ENCODE data around the gene NTN1. TPM values are rescaled to one million over a fixed set of nuclear protein-coding genes. Genes with fewer than 3 reads are reported as not detected.

NTN1 gene
- total RNA-seq, 1 donor from 2014 or later, result under 0.01 TPM

- FAIRE-seq, result no peak
- Histone ChIP-seq H3K27me3 (ENCODE audit: control insufficient read depth, insufficient read depth, low read length) (peaks cover 4% of the 10 kb centered on the region), H3K36me3 (ENCODE audit: control insufficient read depth, insufficient read depth, low read length) (no peaks in the 10 kb centered on the region), H3K4me3 (ENCODE audit: low read depth, low read length) (no peak overlapping the region)
- TF ChIP-seq CTCF (IDR thresholded peaks at IDR 0.05; ENCODE audit: insufficient read depth, low read length, severe bottlenecking), result no peak
- peak; percentile 57 for DNase-seq (ENCODE audit: low read depth)
Measured at GRCh38 chr17:9009737-9010136, 11.6 kb upstream of the NTN1 start.

GRCh38 chr17:9011001-9011400 is 10.3 kb upstream of the NTN1 start:
- Histone ChIP-seq H3K4me3 (ENCODE audit: low read depth, low read length) (no peak overlapping the region), H3K36me3 (ENCODE audit: control insufficient read depth, insufficient read depth, low read length) (no peaks in the 10 kb centered on the region), H3K27me3 (ENCODE audit: control insufficient read depth, insufficient read depth, low read length) (no peaks in the 10 kb centered on the region)
- DNase-seq (ENCODE audit: low read depth) (no peak), FAIRE-seq (peak; percentile 13)
- TF ChIP-seq CTCF (IDR thresholded peaks at IDR 0.05; ENCODE audit: insufficient read depth, low read length, severe bottlenecking), result no peak

GRCh38 chr17:9016941-9017552 is 4.3 kb upstream of the NTN1 start:
- H3K4me3 ChIP-seq (ENCODE audit: low read depth, low read length), result no peak overlapping the region
- peaks cover 9% of the 10 kb centered on the region for H3K27me3 ChIP-seq (ENCODE audit: control insufficient read depth, insufficient read depth, low read length)
- TF ChIP-seq CTCF (IDR thresholded peaks at IDR 0.05; ENCODE audit: insufficient read depth, low read length, severe bottlenecking), result no peak
- no peak for FAIRE-seq
- H3K36me3 ChIP-seq (ENCODE audit: control insufficient read depth, insufficient read depth, low read length), result no peaks in the 10 kb centered on the region
- DNase-seq (ENCODE audit: low read depth), result no peak

- TF ChIP-seq CTCF (IDR thresholded peaks at IDR 0.05; ENCODE audit: insufficient read depth, low read length, severe bottlenecking), result no peak
- FAIRE-seq, result no peak
- peaks cover 22% of the 10 kb centered on the region for H3K27me3 ChIP-seq (ENCODE audit: control insufficient read depth, insufficient read depth, low read length)
- no peak overlapping the region for H3K4me3 ChIP-seq (ENCODE audit: low read depth, low read length)
- no peak for DNase-seq (ENCODE audit: low read depth)
- no peaks in the 10 kb centered on the region for H3K36me3 ChIP-seq (ENCODE audit: control insufficient read depth, insufficient read depth, low read length)
Measured at GRCh38 chr17:9018726-9019125, 2.6 kb upstream of the NTN1 start.

GRCh38 chr17:9020096-9020823 is 1.1 kb upstream of the NTN1 start:
- no peak for DNase-seq (ENCODE audit: low read depth)
- no peak for TF ChIP-seq CTCF (IDR thresholded peaks at IDR 0.05; ENCODE audit: insufficient read depth, low read length, severe bottlenecking)
- no peak for FAIRE-seq
- Histone ChIP-seq H3K36me3 (ENCODE audit: control insufficient read depth, insufficient read depth, low read length) (no peaks in the 10 kb centered on the region), H3K27me3 (ENCODE audit: control insufficient read depth, insufficient read depth, low read length) (peaks cover 35% of the 10 kb centered on the region), H3K4me3 (ENCODE audit: low read depth, low read length) (no peak overlapping the region)

All from bronchial epithelial cell (primary cell).